AG09309 (cell line): Measurements from ENCODE around the gene CACNG4.

Experiments used
- DNase-seq: peaks from one replicate; pipeline ENCODE4 v3.0.0-alpha.2; 2010; ENCODE audit warnings: low read depth
- H3K4me3 ChIP-seq: 2 replicates; pipeline ENCODE4 v1.5.1; 2011; ENCODE audit warnings: mild to moderate bottlenecking, low read depth, low read length, moderate library complexity; ENCODE audit not compliant: control insufficient read depth
- TF ChIP-seq, protein P1 (sequence below): IDR thresholded peaks from 2 replicates; pipeline ENCODE4 v1.5.1; 2011; ENCODE audit warnings: mild to moderate bottlenecking, low read depth, low read length, inconsistent platforms; ENCODE audit not compliant: insufficient read depth, control insufficient read depth; ENCODE audit errors: missing control alignments

CACNG4 gene

DNA sequence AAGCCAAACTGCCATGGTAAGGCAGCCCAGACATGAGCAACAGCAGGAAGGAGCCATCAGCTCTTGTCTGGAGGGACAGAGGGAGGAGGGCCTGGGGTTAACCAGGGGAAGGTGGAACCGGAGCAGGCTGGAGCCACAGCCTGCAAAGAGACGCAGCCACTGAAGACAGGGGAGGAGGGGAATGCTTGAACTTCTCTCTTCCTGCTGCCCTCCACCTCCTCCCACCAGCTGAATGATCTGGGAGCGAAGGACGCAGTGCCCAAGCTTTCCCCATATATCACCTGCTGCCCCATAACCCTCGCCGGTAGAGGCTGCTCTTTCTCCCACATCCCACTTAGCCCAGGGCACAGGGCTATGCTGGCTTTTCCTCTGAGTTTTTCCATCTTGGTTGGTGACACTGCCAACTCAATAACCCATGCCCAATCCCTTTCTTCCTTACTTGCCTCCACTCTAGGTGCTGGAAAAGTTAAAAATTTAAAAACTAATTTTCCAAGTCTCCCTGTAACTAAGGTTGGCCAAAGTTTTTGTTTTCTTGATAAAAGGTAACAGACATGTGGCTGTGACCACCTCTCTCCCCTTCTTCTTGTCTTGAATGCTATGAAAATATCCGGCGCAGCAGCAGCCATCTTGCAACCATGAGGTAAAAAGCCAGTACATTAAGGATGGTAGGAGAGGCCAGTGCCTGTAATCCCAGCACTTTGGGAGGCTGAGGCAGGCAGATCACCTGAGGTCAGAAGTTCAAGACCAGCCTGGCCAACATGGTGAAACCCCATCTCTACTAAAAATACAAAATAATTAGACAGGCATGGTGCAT is 21.8 kb upstream of the CACNG4 start:
- H3K4me3 ChIP-seq, result no peak overlapping the region
- no peak for DNase-seq
- TF ChIP-seq, protein P1, sequence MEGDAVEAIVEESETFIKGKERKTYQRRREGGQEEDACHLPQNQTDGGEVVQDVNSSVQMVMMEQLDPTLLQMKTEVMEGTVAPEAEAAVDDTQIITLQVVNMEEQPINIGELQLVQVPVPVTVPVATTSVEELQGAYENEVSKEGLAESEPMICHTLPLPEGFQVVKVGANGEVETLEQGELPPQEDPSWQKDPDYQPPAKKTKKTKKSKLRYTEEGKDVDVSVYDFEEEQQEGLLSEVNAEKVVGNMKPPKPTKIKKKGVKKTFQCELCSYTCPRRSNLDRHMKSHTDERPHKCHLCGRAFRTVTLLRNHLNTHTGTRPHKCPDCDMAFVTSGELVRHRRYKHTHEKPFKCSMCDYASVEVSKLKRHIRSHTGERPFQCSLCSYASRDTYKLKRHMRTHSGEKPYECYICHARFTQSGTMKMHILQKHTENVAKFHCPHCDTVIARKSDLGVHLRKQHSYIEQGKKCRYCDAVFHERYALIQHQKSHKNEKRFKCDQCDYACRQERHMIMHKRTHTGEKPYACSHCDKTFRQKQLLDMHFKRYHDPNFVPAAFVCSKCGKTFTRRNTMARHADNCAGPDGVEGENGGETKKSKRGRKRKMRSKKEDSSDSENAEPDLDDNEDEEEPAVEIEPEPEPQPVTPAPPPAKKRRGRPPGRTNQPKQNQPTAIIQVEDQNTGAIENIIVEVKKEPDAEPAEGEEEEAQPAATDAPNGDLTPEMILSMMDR, result no peak

GRCh38 chr17:66943484-66943883 is 21.0 kb upstream of the CACNG4 start:
- TF ChIP-seq, protein P1, result no peak
- no peak for DNase-seq
- H3K4me3 ChIP-seq, result no peak overlapping the region

DNA sequence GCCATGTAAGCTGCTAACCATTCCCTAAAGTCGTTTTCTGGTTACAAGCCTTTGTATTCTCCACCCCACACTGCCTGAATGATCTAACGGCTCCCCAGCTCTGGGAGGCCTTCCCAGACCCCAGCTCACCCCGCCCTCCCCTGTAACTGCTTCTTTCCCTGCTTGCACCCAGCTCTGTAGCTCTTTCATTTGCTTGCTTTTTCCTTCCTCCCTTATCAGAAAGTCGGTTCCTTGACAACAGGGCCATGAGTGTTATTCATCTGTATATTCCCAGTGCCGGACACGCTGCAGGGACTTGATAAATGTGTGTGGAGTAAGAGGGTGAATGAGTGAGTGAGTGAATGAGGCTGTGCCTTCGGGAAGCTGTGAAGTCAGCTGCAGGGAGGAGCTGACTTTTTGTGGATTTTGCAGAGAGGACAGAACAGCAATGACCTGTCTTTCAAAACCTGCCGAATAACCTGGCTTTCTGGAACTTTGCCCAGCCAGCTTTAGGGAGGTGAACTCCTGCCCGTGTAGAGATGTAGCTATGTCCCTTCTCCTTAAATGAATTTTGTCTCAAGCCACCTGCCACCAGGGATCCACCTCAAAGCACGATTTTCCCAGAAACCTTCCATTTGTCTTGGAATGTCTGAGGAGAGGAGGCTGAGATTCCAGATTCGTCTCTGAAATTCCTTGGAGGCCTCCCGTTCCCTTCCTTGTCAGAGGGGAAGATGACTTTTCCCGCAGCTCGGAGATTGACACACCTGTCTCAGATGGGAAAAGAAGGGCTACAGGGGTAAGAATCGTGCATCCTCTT is 20.0 kb upstream of the CACNG4 start:
- TF ChIP-seq, protein P1, result no peak
- DNase-seq, result no peak
- H3K4me3 ChIP-seq, result no peak overlapping the region

- DNase-seq, result no peak
- H3K4me3 ChIP-seq, result no peak overlapping the region
- TF ChIP-seq, protein P1, result no peak
These were observed 19.2 kb upstream of the CACNG4 start for GRCh38 chr17:66945147-66945835.

GRCh38 chr17:66946251-66946650 is 18.3 kb upstream of the CACNG4 start:
- no peak overlapping the region for H3K4me3 ChIP-seq
- no peak for DNase-seq
- TF ChIP-seq, protein P1, result no peak

- DNase-seq, result no peak
- H3K4me3 ChIP-seq, result no peak overlapping the region
- TF ChIP-seq, protein P1, result no peak
These were observed 17.2 kb upstream of the CACNG4 start for GRCh38 chr17:66947311-66947710.
